Osteoblast (primary cell): ENCODE data around the gene RERG. TPM values are rescaled to one million over a fixed set of nuclear protein-coding genes. Genes with fewer than 3 reads are reported as not detected.
A peak's percentile ranks its signal among the peaks of the same experiment; 100 is the strongest.
"Not testable (repeated sequence)": the region's sequence is repeated elsewhere in the genome, so short reads cannot be mapped to it uniquely, and the experiment has no call there.

Experiments used
- DNase-seq: peaks from one replicate; pipeline ENCODE4 v3.0.0; 2011; ENCODE audit warnings: low spot score, mixed read lengths; ENCODE audit not compliant: insufficient read length; ENCODE audit errors: missing footprints
- H2AFZ ChIP-seq: 2 replicates; pipeline ENCODE4 v1.6.0; 2011; ENCODE audit warnings: mild to moderate bottlenecking, low read length
- H3K27ac ChIP-seq: 2 replicates; pipeline ENCODE4 v1.5.1; 2011; ENCODE audit warnings: mild to moderate bottlenecking, low read depth, low read length, moderate library complexity
- H3K27me3 ChIP-seq: 2 replicates; pipeline ENCODE4 v1.6.0; 2012; ENCODE audit warnings: mild to moderate bottlenecking, control low read depth, inconsistent platforms, low read length, moderate library complexity; ENCODE audit not compliant: insufficient read depth
- H3K36me3 ChIP-seq: 2 replicates; pipeline ENCODE4 v1.5.1; 2011; ENCODE audit warnings: mild to moderate bottlenecking, low read length, control low read depth, moderate library complexity; ENCODE audit not compliant: insufficient read depth
- H3K4me1 ChIP-seq: 2 replicates; pipeline ENCODE4 v1.5.1; 2011; ENCODE audit warnings: mild to moderate bottlenecking, low read length, control low read depth, moderate library complexity; ENCODE audit not compliant: insufficient read depth
- H3K4me2 ChIP-seq: 2 replicates; pipeline ENCODE4 v1.6.0; 2011; ENCODE audit warnings: mild to moderate bottlenecking, low read length; ENCODE audit not compliant: insufficient read depth
- H3K4me3 ChIP-seq: fragments of 200-600 bp; sonication (generic); 3 replicates; pipeline ENCODE4 v1.5.1; 2012; ENCODE audit warnings: mild to moderate bottlenecking, low read length, inconsistent platforms; ENCODE audit not compliant: insufficient read depth
- H3K79me2 ChIP-seq: 2 replicates; pipeline ENCODE4 v1.6.0; 2012; ENCODE audit warnings: mild to moderate bottlenecking, low read length, control low read depth, inconsistent platforms; ENCODE audit not compliant: insufficient read depth
- H3K9me3 ChIP-seq: 2 replicates; pipeline ENCODE4 v1.5.1; 2011; ENCODE audit warnings: low read depth, low read length, control low read depth
- H4K20me1 ChIP-seq: 2 replicates; pipeline ENCODE4 v1.6.0; 2012; ENCODE audit warnings: mild to moderate bottlenecking, low read length, control low read depth; ENCODE audit not compliant: insufficient read depth
- total RNA-seq: library from RNA; depleted of rRNA; stranded (reverse); fragments of >200 nt; gene quantifications from 2 replicates; pipeline ENCODE4 v1.2.3, GENCODE V29; 2012
- TF ChIP-seq, protein P1 (sequence below): IDR thresholded peaks from 2 replicates; pipeline ENCODE4 v1.5.1; 2011; ENCODE audit warnings: mild to moderate bottlenecking, low read depth, low read length, moderate library complexity; ENCODE audit errors: extremely low read depth

The RERG gene
- total RNA-seq, 1 donor = not detected

DNA sequence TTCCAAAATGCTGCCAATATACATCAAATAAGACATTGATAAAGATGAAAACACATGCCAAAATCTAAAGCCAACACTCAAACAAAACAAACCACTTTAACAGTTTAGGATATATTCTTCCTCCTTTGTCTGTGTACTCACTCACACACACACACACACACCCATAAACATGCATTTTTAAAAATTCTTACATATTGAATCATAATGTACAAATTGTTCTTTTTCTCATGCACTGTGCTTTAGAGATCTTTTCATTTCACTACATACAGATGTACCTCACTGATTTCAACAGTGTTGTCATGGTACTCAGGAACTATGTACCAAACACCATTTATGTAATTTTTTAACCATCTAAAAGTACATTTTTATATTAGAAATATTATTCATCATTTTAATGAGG is 9.5 kb upstream of the RERG start:
- Histone ChIP-seq H3K79me2 (no peaks in the 10 kb centered on the region), H3K4me2 (no peak overlapping the region), H3K27me3 (peaks cover 3% of the 10 kb centered on the region), H4K20me1 (no peaks in the 10 kb centered on the region), H2AFZ (no peak overlapping the region), H3K27ac (no peak overlapping the region), H3K36me3 (no peaks in the 10 kb centered on the region), H3K4me1 (no peaks in the 10 kb centered on the region), H3K4me3 (no peak overlapping the region), H3K9me3 (no peaks in the 10 kb centered on the region)
- DNase-seq = no peak
- TF ChIP-seq, protein P1, sequence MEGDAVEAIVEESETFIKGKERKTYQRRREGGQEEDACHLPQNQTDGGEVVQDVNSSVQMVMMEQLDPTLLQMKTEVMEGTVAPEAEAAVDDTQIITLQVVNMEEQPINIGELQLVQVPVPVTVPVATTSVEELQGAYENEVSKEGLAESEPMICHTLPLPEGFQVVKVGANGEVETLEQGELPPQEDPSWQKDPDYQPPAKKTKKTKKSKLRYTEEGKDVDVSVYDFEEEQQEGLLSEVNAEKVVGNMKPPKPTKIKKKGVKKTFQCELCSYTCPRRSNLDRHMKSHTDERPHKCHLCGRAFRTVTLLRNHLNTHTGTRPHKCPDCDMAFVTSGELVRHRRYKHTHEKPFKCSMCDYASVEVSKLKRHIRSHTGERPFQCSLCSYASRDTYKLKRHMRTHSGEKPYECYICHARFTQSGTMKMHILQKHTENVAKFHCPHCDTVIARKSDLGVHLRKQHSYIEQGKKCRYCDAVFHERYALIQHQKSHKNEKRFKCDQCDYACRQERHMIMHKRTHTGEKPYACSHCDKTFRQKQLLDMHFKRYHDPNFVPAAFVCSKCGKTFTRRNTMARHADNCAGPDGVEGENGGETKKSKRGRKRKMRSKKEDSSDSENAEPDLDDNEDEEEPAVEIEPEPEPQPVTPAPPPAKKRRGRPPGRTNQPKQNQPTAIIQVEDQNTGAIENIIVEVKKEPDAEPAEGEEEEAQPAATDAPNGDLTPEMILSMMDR = no peak

DNA sequence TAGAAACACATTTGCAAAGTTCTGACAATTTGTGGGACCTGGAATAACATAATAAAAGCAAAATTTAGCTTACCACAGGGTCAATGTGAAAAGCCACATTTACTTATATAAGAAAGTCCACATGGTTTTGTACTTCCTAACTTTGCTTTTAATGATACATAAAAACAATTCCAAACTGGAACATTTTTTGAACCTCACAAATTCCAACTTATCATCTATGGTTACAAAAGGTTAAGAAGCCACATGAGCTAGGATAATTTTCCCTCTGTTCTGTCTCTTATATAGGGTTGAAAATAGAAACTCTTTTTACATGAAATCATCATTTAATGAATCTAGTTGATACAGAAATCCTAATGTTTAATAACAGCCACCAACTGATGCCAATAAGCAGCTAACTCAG is 8.9 kb upstream of the RERG start:
- no peaks in the 10 kb centered on the region for H3K79me2 ChIP-seq
- no peaks in the 10 kb centered on the region for H4K20me1 ChIP-seq
- H3K4me1 ChIP-seq = no peaks in the 10 kb centered on the region
- H3K9me3 ChIP-seq = no peaks in the 10 kb centered on the region
- no peak overlapping the region for H3K4me3 ChIP-seq
- H3K27ac ChIP-seq = no peak overlapping the region
- no peaks in the 10 kb centered on the region for H3K36me3 ChIP-seq
- H3K4me2 ChIP-seq = no peak overlapping the region
- TF ChIP-seq, protein P1 = no peak
- H2AFZ ChIP-seq = no peak overlapping the region
- DNase-seq = no peak
- H3K27me3 ChIP-seq = peaks cover 3% of the 10 kb centered on the region

DNA sequence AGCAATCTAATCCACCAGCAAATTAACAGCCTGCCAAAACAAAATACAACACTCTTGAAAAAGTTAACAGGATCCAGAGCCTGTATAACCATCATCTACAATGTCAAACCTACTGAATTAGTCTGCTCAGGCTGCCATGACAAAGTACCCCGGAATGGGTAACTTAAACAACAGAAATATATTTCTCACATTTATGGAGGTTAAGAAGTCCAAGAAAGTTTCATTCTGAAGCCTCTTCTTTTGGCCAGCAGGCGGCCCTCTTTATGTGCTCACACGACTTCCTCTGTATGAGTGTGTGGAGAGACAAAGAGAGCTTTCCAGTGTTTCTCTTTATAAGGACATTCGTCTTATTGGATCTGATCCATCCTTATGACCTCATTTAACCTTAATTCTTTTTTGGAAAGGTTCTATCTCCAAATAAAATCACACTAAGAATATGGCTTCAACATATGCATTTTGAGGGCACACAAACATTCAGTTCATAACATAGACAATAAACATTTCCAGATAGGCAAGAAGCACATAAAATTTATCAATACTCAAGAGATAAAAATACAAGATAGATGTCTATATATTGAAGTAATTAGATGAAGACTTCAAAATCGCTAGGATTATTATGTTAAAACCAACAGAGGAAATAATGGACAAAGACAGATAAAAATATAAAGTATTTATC is 5.9 kb upstream of the RERG start:
- Histone ChIP-seq H3K4me1 (no peaks in the 10 kb centered on the region), H3K79me2 (no peaks in the 10 kb centered on the region), H2AFZ (no peak overlapping the region), H3K4me3 (no peak overlapping the region), H3K4me2 (no peak overlapping the region), H3K27me3 (peaks cover 10% of the 10 kb centered on the region), H3K36me3 (no peaks in the 10 kb centered on the region), H4K20me1 (no peaks in the 10 kb centered on the region), H3K27ac (no peak overlapping the region), H3K9me3 (no peaks in the 10 kb centered on the region)
- DNase-seq = peak; percentile 49
- TF ChIP-seq, protein P1 = peak; percentile 81

DNA sequence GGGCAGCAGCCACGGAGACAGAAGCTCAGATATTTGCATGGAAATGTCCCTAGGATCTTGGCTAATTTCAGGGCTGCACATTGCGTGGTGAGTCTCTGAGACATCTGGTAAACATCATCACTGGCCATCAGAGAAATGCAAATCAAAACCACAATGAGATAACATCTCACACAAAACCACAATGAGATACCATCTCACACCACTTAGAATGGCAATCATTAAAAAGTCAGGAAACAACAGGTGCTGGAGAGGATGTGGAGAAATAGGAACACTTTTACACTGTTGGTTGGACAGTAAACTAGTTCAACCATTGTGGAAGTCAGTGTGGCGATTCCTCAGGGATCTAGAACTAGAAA is 4.6 kb upstream of the RERG start:
- H3K27me3 ChIP-seq = peaks cover 17% of the 10 kb centered on the region
- H3K27ac ChIP-seq, DNase-seq: not testable (repeated sequence)

More for the DNA sequence above, 4.6 kb upstream of the RERG start:
- H3K9me3 ChIP-seq, H2AFZ ChIP-seq, H3K36me3 ChIP-seq, H3K4me2 ChIP-seq, H3K79me2 ChIP-seq, H3K4me1 ChIP-seq, H4K20me1 ChIP-seq, H3K4me3 ChIP-seq: not testable (repeated sequence)
